Ovary (tissue), 3 donors: ENCODE results near the gene USP31.

Experiments
- POLR2A ChIP-seq: fragments of 450-650 bp; IDR thresholded peaks from one replicate; pipeline ENCODE4 v1.6.1; 2017; ENCODE audit warnings: antibody characterized with exemption, mild to moderate bottlenecking, moderate library complexity
- TF ChIP-seq, protein P1 (sequence below), 3 donors: fragments of 450-650 bp in 2 of 3; fragments of 200-600 bp in 1 of 3; IDR thresholded peaks; one replicate each; pipeline versions ENCODE4 v1.5.1 to v1.8.0; 2016 to 2022; ENCODE audit warnings: antibody characterized with exemption in 3 of 3, mild to moderate bottlenecking in 1 of 3
- donor health status: DM: no; HTN: no; CAD: no.

DNA sequence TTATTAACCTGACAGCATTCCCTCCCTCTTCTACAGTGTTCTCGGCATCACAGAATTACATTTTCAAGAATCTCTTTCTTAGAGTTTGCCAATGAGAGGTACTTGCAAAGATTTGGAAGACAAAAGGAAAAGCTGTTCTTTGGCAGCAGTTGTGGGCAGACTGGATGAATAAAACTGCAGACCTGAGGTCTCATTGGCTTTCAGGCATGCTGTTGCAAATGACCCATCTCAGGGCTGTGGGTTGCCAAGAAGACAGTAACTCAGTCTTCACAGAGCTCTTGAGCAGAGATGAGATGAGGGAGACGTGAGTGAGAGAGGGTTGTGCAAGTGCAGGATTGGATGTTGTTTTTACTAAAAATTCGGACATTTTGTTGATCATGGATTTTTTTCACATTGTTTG is 11.3 kb upstream of the USP31 start:
- TF ChIP-seq, protein P1, sequence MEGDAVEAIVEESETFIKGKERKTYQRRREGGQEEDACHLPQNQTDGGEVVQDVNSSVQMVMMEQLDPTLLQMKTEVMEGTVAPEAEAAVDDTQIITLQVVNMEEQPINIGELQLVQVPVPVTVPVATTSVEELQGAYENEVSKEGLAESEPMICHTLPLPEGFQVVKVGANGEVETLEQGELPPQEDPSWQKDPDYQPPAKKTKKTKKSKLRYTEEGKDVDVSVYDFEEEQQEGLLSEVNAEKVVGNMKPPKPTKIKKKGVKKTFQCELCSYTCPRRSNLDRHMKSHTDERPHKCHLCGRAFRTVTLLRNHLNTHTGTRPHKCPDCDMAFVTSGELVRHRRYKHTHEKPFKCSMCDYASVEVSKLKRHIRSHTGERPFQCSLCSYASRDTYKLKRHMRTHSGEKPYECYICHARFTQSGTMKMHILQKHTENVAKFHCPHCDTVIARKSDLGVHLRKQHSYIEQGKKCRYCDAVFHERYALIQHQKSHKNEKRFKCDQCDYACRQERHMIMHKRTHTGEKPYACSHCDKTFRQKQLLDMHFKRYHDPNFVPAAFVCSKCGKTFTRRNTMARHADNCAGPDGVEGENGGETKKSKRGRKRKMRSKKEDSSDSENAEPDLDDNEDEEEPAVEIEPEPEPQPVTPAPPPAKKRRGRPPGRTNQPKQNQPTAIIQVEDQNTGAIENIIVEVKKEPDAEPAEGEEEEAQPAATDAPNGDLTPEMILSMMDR (IDR thresholded peaks at IDR 0.05) = no peak
- no peak for TF ChIP-seq POLR2A
